Stimulated activated CD8-positive, alpha-beta memory T cell treated with anti-CD3 and anti-CD28 coated beads, Interleukin-4, amount 100 ng/mL, for 48 hours (primary cell): ENCODE data around the gene SEMA3F.

Source experiments
- DNase-seq: peaks from one replicate; pipeline ENCODE4 v3.0.0-alpha.2; 2020

Gene SEMA3F

GRCh38 chr3:50157827-50158529, 2.9 kb downstream of the SEMA3F start:
- no peak for DNase-seq

- no peak for DNase-seq
These were observed 3.5 kb downstream of the SEMA3F start for GRCh38 chr3:50158530-50159146.

GRCh38 chr3:50160561-50160983, 5.4 kb downstream of the SEMA3F start:
- DNase-seq, result no peak

- DNase-seq, result no peak
These were observed 6.2 kb downstream of the SEMA3F start for GRCh38 chr3:50161320-50161719.

GRCh38 chr3:50162034-50162883, 7.1 kb downstream of the SEMA3F start:
- DNase-seq, result no peak

- DNase-seq, result no peak
These were observed 8.7 kb downstream of the SEMA3F start for GRCh38 chr3:50163572-50164455.

GRCh38 chr3:50164481-50164880, 9.4 kb downstream of the SEMA3F start:
- no peak for DNase-seq

- DNase-seq, result no peak
These were observed 10.1 kb downstream of the SEMA3F start for GRCh38 chr3:50164984-50165909.

GRCh38 chr3:50165910-50166538, 10.9 kb downstream of the SEMA3F start:
- no peak for DNase-seq

- no peak for DNase-seq
These were observed 11.5 kb downstream of the SEMA3F start for GRCh38 chr3:50166620-50167019.

GRCh38 chr3:50167069-50167840, 12.1 kb downstream of the SEMA3F start:
- DNase-seq, result no peak

GRCh38 chr3:50167841-50168209, 12.7 kb downstream of the SEMA3F start:
- no peak for DNase-seq

GRCh38 chr3:50168388-50168787, 13.3 kb downstream of the SEMA3F start:
- DNase-seq, result no peak

- DNase-seq, result no peak
These were observed 13.7 kb downstream of the SEMA3F start for GRCh38 chr3:50168791-50169190.

GRCh38 chr3:50169232-50169832, 14.2 kb downstream of the SEMA3F start:
- DNase-seq, result no peak

- DNase-seq, result no peak
These were observed 14.7 kb downstream of the SEMA3F start for GRCh38 chr3:50169858-50170257.

GRCh38 chr3:50170689-50171088, 15.6 kb downstream of the SEMA3F start:
- no peak for DNase-seq

- DNase-seq, result no peak
These were observed 16.6 kb downstream of the SEMA3F start for GRCh38 chr3:50171540-50172301.

GRCh38 chr3:50172626-50173220, 17.6 kb downstream of the SEMA3F start:
- no peak for DNase-seq
